SK-N-SH treated with all-trans-retinoic acid at 6 μM for 48 hours (cell line): ENCODE results near the gene CDK5.

Experiments
- ATAC-seq: fragments of 200-7000 bp; cut with Tn5 transposase; 3 replicates; pipeline ENCODE4 v1.9.1; 2020; ENCODE audit warnings: mild to moderate bottlenecking, moderate library complexity
- ARNTL ChIP-seq: fragments of 450-650 bp; formaldehyde crosslinking; IDR thresholded peaks from 2 replicates; pipeline ENCODE4 v1.5.0; 2020; ENCODE audit warnings: low read depth, mild to moderate bottlenecking, moderate library complexity, borderline replicate concordance
- CREB5 ChIP-seq: fragments of 250-450 bp; sonication (Bioruptor Pico); IDR thresholded peaks from 2 replicates; pipeline ENCODE4 v1.5.1; 2020; ENCODE audit warnings: low read depth, mild to moderate bottlenecking, moderate library complexity
- CSDC2 ChIP-seq: fragments of 250-450 bp; sonication (Bioruptor Pico); IDR thresholded peaks from 2 replicates; pipeline ENCODE4 v1.5.0; 2020; ENCODE audit warnings: mild to moderate bottlenecking, moderate library complexity
- CSRNP3 ChIP-seq: fragments of 250-450 bp; sonication (Bioruptor Pico); IDR thresholded peaks from 2 replicates; pipeline ENCODE4 v1.5.1; 2021; ENCODE audit warnings: mild to moderate bottlenecking, moderate library complexity
- ESRRG ChIP-seq: fragments of 250-450 bp; sonication (Bioruptor Pico); IDR thresholded peaks from 2 replicates; pipeline ENCODE4 v1.6.1; 2021; ENCODE audit warnings: mild to moderate bottlenecking
- GLIS3 ChIP-seq: fragments of 250-450 bp; sonication (Bioruptor Pico); IDR thresholded peaks from 2 replicates; pipeline ENCODE4 v1.5.0; 2020; ENCODE audit warnings: mild to moderate bottlenecking, moderate library complexity
- ISL1 ChIP-seq: fragments of 250-450 bp; sonication (Bioruptor Pico); IDR thresholded peaks from 2 replicates; pipeline ENCODE4 v2.1.2; 2022; ENCODE audit warnings: mild to moderate bottlenecking, moderate library complexity
- OSR1 ChIP-seq: fragments of 250-450 bp; sonication (Bioruptor Pico); IDR thresholded peaks from 2 replicates; pipeline ENCODE4 v1.8.0; 2022; ENCODE audit warnings: moderate library complexity, mild to moderate bottlenecking, inconsistent platforms
- PATZ1 ChIP-seq: fragments of 250-450 bp; sonication (Bioruptor Pico); IDR thresholded peaks from 2 replicates; pipeline ENCODE4 v1.8.0; 2020; ENCODE audit warnings: mild to moderate bottlenecking, moderate library complexity, borderline replicate concordance
- POU6F1 ChIP-seq: fragments of 250-450 bp; sonication (Bioruptor Pico); IDR thresholded peaks from 2 replicates; pipeline ENCODE4 v1.8.0; 2021; ENCODE audit warnings: low read depth, mild to moderate bottlenecking, moderate library complexity, borderline replicate concordance
- PPARA ChIP-seq: fragments of 250-450 bp; sonication (Bioruptor Pico); IDR thresholded peaks from 2 replicates; pipeline ENCODE4 v1.5.0; 2020; ENCODE audit warnings: mild to moderate bottlenecking, borderline replicate concordance
- TCF4 ChIP-seq: fragments of 250-450 bp; sonication (Bioruptor Pico); IDR thresholded peaks from 2 replicates; pipeline ENCODE4 v1.8.0; 2021; ENCODE audit warnings: mild to moderate bottlenecking, moderate library complexity, borderline replicate concordance
- TOX ChIP-seq: fragments of 250-450 bp; sonication (Bioruptor Pico); IDR thresholded peaks from 2 replicates; pipeline ENCODE4 v1.8.0; 2021; ENCODE audit warnings: mild to moderate bottlenecking, moderate library complexity, borderline replicate concordance
- ZC3H10 ChIP-seq: fragments of 250-450 bp; sonication (Bioruptor Pico); IDR thresholded peaks from 2 replicates; pipeline ENCODE4 v1.5.1; 2021; ENCODE audit warnings: mild to moderate bottlenecking, moderate library complexity
- ZFP30 ChIP-seq: fragments of 450-650 bp; formaldehyde crosslinking; IDR thresholded peaks from 2 replicates; pipeline ENCODE4 v1.5.0; 2022; ENCODE audit warnings: mild to moderate bottlenecking, moderate library complexity
- ZNF565 ChIP-seq: fragments of 450-650 bp; formaldehyde crosslinking; conservative IDR thresholded peaks from 2 replicates; pipeline ENCODE4 v1.5.0; 2020; ENCODE audit warnings: low read depth, mild to moderate bottlenecking, moderate library complexity
- ZNF70 ChIP-seq: fragments of 450-650 bp; formaldehyde crosslinking; IDR thresholded peaks from 2 replicates; pipeline ENCODE4 v1.5.0; 2020; ENCODE audit warnings: mild to moderate bottlenecking, moderate library complexity
- ZNF8 ChIP-seq: fragments of 450-650 bp; formaldehyde crosslinking; IDR thresholded peaks from 2 replicates; pipeline ENCODE4 v1.5.0; 2020; ENCODE audit warnings: mild to moderate bottlenecking, moderate library complexity

The CDK5 gene

GRCh38 chr7:151053096-151053495, 4.6 kb downstream of the CDK5 start (continued):
- TF ChIP-seq PATZ1 (CRISPR knock-in tag) (no peak), ISL1 (CRISPR knock-in tag) (no peak), ZNF565 (CRISPR knock-in tag) (no peak)

GRCh38 chr7:151051108-151051507, 6.6 kb downstream of the CDK5 start:
- no peak for ATAC-seq
- TF ChIP-seq TCF4 (CRISPR knock-in tag) = no peak
- no peak for TF ChIP-seq CSRNP3 (CRISPR knock-in tag)
- TF ChIP-seq ZNF70 (CRISPR knock-in tag) = no peak
- TF ChIP-seq ZNF565 (CRISPR knock-in tag) = no peak
- TF ChIP-seq CSDC2 (CRISPR knock-in tag) = no peak
- TF ChIP-seq TOX (CRISPR knock-in tag) = no peak
- no peak for TF ChIP-seq ARNTL (CRISPR knock-in tag)
- TF ChIP-seq ZFP30 (CRISPR knock-in tag) = no peak
- no peak for TF ChIP-seq OSR1 (CRISPR knock-in tag)
- TF ChIP-seq ESRRG (CRISPR knock-in tag) = no peak
- TF ChIP-seq ZC3H10 (CRISPR knock-in tag) = no peak
- TF ChIP-seq GLIS3 = no peak
- no peak for TF ChIP-seq ISL1 (CRISPR knock-in tag)

GRCh38 chr7:151048911-151049463, 8.7 kb downstream of the CDK5 start:
- ATAC-seq = no peak
- no peak for TF ChIP-seq PATZ1 (CRISPR knock-in tag)
- TF ChIP-seq OSR1 (CRISPR knock-in tag) = no peak
- TF ChIP-seq ARNTL (CRISPR knock-in tag) = no peak
- TF ChIP-seq POU6F1 (CRISPR knock-in tag) = no peak
- no peak for TF ChIP-seq ESRRG (CRISPR knock-in tag)
- no peak for TF ChIP-seq ZNF70 (CRISPR knock-in tag)
- TF ChIP-seq GLIS3 = no peak
- no peak for TF ChIP-seq ISL1 (CRISPR knock-in tag)
- TF ChIP-seq ZNF565 (CRISPR knock-in tag) = no peak
- TF ChIP-seq ZNF8 = no peak
- TF ChIP-seq CREB5 (CRISPR knock-in tag) = no peak
- TF ChIP-seq PPARA (CRISPR knock-in tag) = no peak

GRCh38 chr7:151047976-151048815, 9.5 kb downstream of the CDK5 start, which contains the start of gene ASIC3:
ASIC3 (plus strand) TSS chr7:151048531; CDS start chr7:151048886, 355 bp downstream.
- peak; percentile 1 for ATAC-seq
- TF ChIP-seq ESRRG (CRISPR knock-in tag) (no peak), OSR1 (CRISPR knock-in tag) (no peak), CSRNP3 (CRISPR knock-in tag) (no peak), CSDC2 (CRISPR knock-in tag) (no peak), ZNF565 (CRISPR knock-in tag) (no peak), CREB5 (CRISPR knock-in tag) (no peak), PATZ1 (CRISPR knock-in tag) (no peak)
